ENCODE data around the gene PLCD3. TPM values are rescaled to one million over a fixed set of nuclear protein-coding genes. Genes with fewer than 3 reads are reported as not detected.

PLCD3 gene
- total and polyA plus RNA-seq, 8 donors: 7.6 to 215 (median 42.1) TPM

DNA sequence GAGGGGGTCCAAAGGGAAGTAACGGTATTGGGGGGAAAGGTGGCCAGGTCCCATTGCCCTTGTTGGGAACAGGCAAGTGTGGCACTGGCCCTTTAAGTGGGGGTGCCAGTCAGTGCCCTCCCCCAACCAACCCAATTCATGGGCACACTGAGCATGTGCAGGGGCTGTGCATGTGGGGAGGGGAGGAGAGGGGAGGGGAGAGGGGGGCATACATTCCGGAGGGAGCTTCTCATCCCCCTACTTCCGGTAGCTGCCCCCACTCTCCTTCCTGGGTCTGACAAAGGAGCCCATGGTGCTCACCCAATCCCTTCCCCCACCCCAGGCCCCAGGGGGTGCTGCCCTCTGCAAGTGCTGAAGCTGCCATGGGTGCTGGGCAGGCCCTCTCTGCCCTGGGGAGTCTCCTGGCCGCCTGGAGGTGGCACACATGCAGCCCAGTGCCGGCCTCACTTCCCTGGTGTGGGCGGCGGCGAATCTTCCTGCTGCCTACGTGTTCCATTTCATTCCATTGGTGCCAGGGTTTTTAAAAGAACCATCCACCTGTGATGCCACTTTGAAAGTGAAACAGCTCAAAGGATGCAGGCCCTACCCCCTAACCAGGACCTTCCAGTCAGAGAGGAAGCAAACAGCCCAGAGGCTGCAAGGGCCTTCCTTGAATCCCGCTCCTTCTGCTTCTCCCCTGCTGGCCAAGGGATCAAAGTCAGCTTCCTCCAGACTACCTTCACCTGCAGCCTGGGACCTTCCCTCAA, 40.4 kb upstream of the PLCD3 start:
- H3K4me1 ChIP-seq: peaks cover 31 to 52% (median 37%) of the 10 kb centered on the region in 4 donors
- WGBS, 5 donors: 13 to 20% (median 16%) methylated on average over 9 to 10 of the region's 10 CpGs
- peaks cover 0 to 15% (median 7%) of the 10 kb centered on the region in 4 donors for H3K36me3 ChIP-seq
- H3K27ac ChIP-seq: peak overlapping the region; percentile 76 to 85 (median 84)
- H3K4me3 ChIP-seq: peak overlapping the region; percentile 28 to 41 (median 37)
- H3K27me3 ChIP-seq: no peaks in the 10 kb centered on the region
- DNase-seq: peak; percentile 69 to 93
- intact Hi-C loops (cut with DNase I; ENCODE audit: low total_unique reads): no loop called here
- no peaks in the 10 kb centered on the region for H3K9me3 ChIP-seq
- TF ChIP-seq POLR2AphosphoS5 (IDR thresholded peaks at IDR 0.05) (peak in 1 of 3 donors; percentile 11), POLR2A (IDR thresholded peaks at IDR 0.05) (no peak)

DNA sequence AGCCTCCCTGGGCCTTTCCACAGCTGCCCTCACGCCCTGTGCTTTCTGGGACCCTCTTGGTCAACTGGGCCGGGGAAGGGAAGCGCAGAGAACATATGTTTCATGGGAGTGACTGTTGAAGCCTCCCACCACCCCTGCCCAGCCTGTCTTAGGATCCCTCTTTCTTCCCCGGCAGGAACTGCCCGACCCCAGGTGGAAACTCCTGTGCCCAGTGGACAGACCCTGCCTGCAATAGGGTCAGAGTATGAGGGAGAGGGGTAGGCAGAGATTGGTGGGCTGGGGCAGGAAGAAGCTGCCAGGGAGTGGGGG, 39.9 kb upstream of the PLCD3 start:
- Histone ChIP-seq H3K9me3 (no peaks in the 10 kb centered on the region), H3K36me3 (peaks cover 0 to 15% (median 7%) of the 10 kb centered on the region in 4 donors), H3K27ac (peak overlapping the region; percentile 76 to 85 (median 84)), H3K4me1 (peaks cover 31 to 52% (median 37%) of the 10 kb centered on the region in 4 donors), H3K27me3 (no peaks in the 10 kb centered on the region), H3K4me3 (peak overlapping the region; percentile 28 to 41 (median 37))
- DNase-seq: no peak
- intact Hi-C loops (cut with DNase I; ENCODE audit: low total_unique reads): no loop called here
- WGBS, 5 donors: 51 to 79% (median 72%) methylated on average over 4 to 5 of the region's 5 CpGs
- TF ChIP-seq POLR2AphosphoS5 (IDR thresholded peaks at IDR 0.05) (no peak), EP300 (IDR thresholded peaks at IDR 0.05) (no peak), POLR2A (IDR thresholded peaks at IDR 0.05) (no peak)
- TF ChIP-seq, protein P1, sequence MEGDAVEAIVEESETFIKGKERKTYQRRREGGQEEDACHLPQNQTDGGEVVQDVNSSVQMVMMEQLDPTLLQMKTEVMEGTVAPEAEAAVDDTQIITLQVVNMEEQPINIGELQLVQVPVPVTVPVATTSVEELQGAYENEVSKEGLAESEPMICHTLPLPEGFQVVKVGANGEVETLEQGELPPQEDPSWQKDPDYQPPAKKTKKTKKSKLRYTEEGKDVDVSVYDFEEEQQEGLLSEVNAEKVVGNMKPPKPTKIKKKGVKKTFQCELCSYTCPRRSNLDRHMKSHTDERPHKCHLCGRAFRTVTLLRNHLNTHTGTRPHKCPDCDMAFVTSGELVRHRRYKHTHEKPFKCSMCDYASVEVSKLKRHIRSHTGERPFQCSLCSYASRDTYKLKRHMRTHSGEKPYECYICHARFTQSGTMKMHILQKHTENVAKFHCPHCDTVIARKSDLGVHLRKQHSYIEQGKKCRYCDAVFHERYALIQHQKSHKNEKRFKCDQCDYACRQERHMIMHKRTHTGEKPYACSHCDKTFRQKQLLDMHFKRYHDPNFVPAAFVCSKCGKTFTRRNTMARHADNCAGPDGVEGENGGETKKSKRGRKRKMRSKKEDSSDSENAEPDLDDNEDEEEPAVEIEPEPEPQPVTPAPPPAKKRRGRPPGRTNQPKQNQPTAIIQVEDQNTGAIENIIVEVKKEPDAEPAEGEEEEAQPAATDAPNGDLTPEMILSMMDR (IDR thresholded peaks at IDR 0.05): no peak

GRCh38 chr17:45171338-45172231, 39.3 kb upstream of the PLCD3 start:
- H3K4me3 ChIP-seq: peak overlapping the region; percentile 28 to 41 (median 37)
- WGBS, 5 donors: 28 to 38% (median 34%) methylated on average over 20 of the region's 20 CpGs
- H3K27me3 ChIP-seq: no peaks in the 10 kb centered on the region
- DNase-seq: peak; percentile 27 to 91
- no peaks in the 10 kb centered on the region for H3K9me3 ChIP-seq
- TF ChIP-seq EP300 (IDR thresholded peaks at IDR 0.05) (no peak), POLR2A (IDR thresholded peaks at IDR 0.05) (no peak), POLR2AphosphoS5 (IDR thresholded peaks at IDR 0.05) (no peak)
- TF ChIP-seq, protein P1 (IDR thresholded peaks at IDR 0.05): no peak
- intact Hi-C loops (cut with DNase I; ENCODE audit: low total_unique reads): no loop called here
- peaks cover 0 to 15% (median 7%) of the 10 kb centered on the region in 4 donors for H3K36me3 ChIP-seq
- peak overlapping the region; percentile 76 to 85 (median 84) for H3K27ac ChIP-seq
- peaks cover 31 to 51% (median 36%) of the 10 kb centered on the region in 4 donors for H3K4me1 ChIP-seq

- WGBS, 5 donors: 24 to 37% (median 34%) methylated on average over 4 to 5 of the region's 5 CpGs
- intact Hi-C loops (cut with DNase I; ENCODE audit: low total_unique reads): no loop called here
- Histone ChIP-seq H3K27me3 (no peaks in the 10 kb centered on the region), H3K4me1 (peaks cover 27 to 44% (median 34%) of the 10 kb centered on the region in 4 donors), H3K36me3 (peaks cover 0 to 15% (median 7%) of the 10 kb centered on the region in 4 donors), H3K27ac (peak overlapping the region; percentile 76 to 85 (median 84)), H3K9me3 (no peaks in the 10 kb centered on the region), H3K4me3 (peak overlapping the region; percentile 28 to 41 (median 37))
- TF ChIP-seq, protein P1 (IDR thresholded peaks at IDR 0.05): no peak
- peak; percentile 13 to 20 (median 20) for TF ChIP-seq POLR2AphosphoS5 (IDR thresholded peaks at IDR 0.05)
- DNase-seq: peak; percentile 31 to 87
Observed at GRCh38 chr17:45170931-45171337, 38.6 kb upstream of the PLCD3 start.
